SKM-1 (cell line): ENCODE data around the gene SLC35A3.
"Not testable (repeated sequence)": the region's sequence is repeated elsewhere in the genome, so short reads cannot be mapped to it uniquely, and the experiment has no call there.

ENCODE experiments used
- DNase-seq: peaks from one replicate; lab custom pipeline; 2025; ENCODE audit not compliant: unreplicated experiment; lab: John Stamatoyannopoulos, UW

The SLC35A3 gene

GRCh38 chr1:99969729-99970621 lies at the start of gene SLC35A3:
TSS of gene SLC35A3 (plus strand) at chr1:99969996. CDS start at chr1:99993555, 23,559 bp downstream.
- peak; percentile 29 for DNase-seq

DNA sequence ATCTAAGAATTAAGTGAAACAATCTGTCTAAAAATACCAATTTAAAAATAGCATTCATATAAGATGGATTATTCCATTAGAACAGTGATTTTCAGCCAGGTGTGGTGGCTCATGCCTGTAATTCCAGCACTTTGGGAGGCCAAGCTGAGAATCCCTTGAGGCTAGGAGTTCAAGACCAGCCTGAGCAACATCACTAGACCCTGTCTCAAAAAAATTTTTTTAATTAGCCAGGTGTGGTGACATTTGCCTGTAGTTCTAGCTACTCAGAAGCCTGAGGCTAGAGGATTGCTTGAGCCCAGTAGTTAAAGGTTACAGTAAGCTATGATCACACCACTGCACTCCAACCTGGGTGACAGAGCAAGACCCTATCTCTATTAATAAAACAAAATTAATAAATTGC lies 35.0 kb upstream of the SLC35A3 start:
- no peak for DNase-seq

DNA sequence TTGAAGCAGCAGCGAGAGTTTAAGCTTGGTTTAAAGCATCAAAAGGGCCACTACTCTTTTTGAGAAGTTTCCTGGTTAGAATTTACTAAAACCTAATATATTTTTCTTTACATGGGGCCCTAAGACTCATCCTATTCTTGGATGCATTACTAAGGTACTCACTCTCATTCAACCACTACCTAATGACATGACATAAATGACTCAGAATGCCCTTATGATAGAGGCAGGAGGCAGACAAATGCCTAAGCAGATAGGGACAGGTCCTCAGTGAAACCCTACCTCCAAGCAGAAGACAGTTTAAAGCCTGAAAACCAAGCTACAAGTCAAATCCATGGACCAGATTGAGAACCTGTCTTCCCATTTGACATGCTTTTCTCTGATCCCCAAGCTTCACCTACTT lies 34.3 kb upstream of the SLC35A3 start:
- DNase-seq, result no peak

GRCh38 chr1:99936071-99936470 lies 33.7 kb upstream of the SLC35A3 start:
- DNase-seq, result no peak

DNA sequence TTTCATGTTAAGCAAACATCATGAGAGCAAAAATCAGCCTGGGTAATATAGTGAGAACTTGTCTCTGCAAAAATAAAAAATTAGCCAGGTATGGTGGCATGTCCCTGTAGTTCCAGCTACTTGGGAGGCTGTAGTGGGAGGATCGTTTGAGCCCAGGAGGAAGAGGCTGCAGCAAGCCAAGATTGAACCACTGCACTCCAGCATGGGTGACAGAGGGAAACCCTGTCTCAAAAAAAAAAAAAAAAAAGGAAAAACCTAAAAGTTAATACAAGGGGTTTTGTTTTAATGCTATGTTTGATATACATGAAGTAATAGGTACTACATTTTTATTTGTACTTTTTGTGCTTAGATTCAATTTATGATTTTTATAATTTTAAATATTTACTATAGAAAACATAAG lies 27.1 kb upstream of the SLC35A3 start:
- DNase-seq, result no peak

GRCh38 chr1:99943223-99943794 lies 26.5 kb upstream of the SLC35A3 start:
- no peak for DNase-seq

GRCh38 chr1:99944192-99944591 lies 25.6 kb upstream of the SLC35A3 start:
- no peak for DNase-seq

GRCh38 chr1:99945174-99945573 lies 24.6 kb upstream of the SLC35A3 start:
- DNase-seq, result no peak

GRCh38 chr1:99950486-99950885 lies 19.3 kb upstream of the SLC35A3 start:
- no peak for DNase-seq

GRCh38 chr1:99952522-99952921 lies 17.3 kb upstream of the SLC35A3 start:
- DNase-seq, result no peak

DNA sequence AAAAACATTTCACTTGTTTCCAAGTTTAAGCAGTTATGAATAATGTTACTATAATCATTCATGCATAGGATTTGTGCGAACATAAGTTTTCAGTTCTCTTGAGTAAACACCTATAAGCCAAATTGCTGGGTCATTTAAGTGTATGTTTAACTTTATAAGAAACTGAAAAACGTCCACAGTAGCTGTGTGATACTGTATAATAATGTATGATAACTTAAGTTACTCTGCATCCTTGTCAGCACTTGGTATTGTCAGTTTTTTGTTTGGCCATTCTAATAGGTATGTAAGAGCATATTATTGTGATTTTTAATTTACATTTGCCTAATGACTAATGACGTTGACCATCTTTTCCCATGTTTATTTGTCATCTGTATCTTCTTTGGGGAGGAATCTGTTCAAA lies 14.4 kb upstream of the SLC35A3 start:
- no peak for DNase-seq

- DNase-seq, result no peak
Measured at GRCh38 chr1:99956755-99957154, 13.0 kb upstream of the SLC35A3 start.

- no peak for DNase-seq
Measured at GRCh38 chr1:99957818-99958217, 12.0 kb upstream of the SLC35A3 start.

- DNase-seq, result not testable (repeated sequence)
Measured at GRCh38 chr1:99959189-99959705, 10.5 kb upstream of the SLC35A3 start.

GRCh38 chr1:99960260-99960659 lies 9.5 kb upstream of the SLC35A3 start:
- not testable (repeated sequence) for DNase-seq

DNA sequence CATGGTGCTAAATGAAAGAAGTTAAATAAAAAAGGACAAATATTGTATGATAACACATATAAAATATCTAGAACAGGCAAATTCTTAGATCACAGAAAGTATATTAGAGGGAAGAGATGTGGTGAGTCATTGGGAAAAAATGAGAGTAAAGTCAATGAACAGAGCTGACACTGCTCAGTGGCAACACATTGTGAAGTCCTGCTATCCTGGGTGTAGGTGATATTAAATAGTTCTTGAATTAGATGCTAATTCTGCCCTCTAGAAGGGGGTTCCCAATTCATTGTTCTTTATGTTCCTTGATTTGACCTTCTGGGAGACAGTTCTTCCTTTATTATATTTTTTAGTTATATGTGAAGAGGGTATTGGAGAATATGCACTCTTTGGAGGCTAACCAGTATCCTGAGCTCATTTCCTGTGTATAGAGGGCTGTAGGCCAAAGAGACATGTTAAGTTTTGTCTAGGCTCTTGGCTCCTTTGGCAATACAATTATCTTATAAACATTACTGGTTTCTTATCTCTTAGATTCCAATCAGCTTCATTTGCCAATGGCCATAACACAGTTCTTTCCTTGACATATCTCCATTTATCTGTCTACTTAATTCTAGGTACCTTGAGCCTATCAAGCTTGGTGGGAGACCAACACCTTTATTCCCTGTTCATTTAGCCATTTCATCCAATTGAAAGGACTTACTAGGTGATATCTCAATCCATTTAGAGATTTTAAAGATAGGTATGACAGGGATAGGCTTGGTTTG lies 6.6 kb upstream of the SLC35A3 start:
- DNase-seq, result no peak

- no peak for DNase-seq
Measured at GRCh38 chr1:99964806-99965205, 5.0 kb upstream of the SLC35A3 start.

GRCh38 chr1:99965646-99966375 lies 4.0 kb upstream of the SLC35A3 start:
- DNase-seq, result no peak

DNA sequence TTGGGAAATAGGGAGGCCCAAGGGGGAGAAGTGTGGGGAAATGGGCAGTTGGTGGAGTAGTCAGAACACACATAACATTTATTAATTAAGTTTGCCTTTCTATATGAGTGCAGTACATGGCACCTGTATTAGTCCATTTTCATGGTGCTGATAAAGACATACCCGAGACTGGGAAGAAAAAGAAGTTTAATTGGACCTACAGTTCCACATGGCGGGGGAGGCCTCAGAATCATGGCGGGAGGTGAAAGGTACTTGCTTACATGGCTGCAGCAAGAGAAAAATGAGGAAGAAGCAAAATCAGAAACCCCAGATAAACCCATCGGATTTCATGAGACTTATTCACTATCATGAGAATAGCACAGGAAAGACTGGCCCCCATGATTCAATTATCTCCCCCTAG lies 1.6 kb upstream of the SLC35A3 start:
- DNase-seq, result no peak

DNA sequence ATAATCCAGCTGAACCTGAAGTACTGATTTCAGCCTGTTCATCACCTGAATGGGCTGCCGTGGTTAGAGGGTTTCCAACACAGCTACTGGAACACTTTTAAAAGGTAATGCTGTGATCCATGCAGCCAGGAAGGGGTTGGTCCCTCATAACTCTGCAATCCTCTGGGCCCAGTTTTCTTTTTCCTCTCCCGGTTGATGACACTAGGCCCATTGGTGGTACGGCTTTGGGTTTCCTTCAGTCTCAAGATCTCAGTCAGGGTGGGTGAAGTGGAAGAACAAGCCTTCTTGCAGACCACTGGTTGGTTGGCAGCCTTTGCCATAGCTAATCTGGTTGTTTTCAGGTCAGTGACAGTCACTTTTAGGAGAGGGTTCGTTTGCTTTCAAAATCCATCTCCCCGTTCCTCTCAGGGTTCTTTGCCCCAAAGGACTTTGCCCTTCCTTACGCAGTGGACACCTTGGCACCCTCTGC lies 502 bp upstream of the SLC35A3 start:
- DNase-seq, result no peak
